ENCODE measurements around the gene OR51I2.

Gene OR51I2, protein sequence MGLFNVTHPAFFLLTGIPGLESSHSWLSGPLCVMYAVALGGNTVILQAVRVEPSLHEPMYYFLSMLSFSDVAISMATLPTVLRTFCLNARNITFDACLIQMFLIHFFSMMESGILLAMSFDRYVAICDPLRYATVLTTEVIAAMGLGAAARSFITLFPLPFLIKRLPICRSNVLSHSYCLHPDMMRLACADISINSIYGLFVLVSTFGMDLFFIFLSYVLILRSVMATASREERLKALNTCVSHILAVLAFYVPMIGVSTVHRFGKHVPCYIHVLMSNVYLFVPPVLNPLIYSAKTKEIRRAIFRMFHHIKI

DNA sequence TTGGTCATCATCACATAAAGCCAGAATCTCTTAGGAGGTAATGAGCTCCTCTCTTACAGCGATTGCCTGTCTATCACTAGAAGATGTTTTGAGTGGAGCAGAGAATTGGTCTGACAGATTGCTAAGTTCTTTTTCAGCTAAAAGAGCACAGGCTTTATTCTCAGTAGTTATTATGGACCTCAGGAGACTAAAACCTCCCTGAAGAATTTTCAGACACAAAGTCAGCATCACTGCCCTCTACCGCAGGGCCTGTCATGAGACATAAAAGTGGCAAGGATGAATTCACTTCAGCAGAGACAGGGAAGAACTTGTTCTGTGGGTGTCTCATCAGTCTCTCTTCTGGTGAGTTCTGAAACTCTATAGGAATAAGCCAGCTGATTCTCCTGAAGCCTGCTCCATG is at the start of gene OR51I2:
Gene OR51I2 (plus strand): TSS at position 301 of the 400 bp plus-strand sequence. CDS start 4,166 bp downstream, outside the sequence.
- Histone ChIP-seq H3K4me3 (no peak within 1 kb of the TSS), H3K27ac (no peak within 1 kb of the TSS)

DNA sequence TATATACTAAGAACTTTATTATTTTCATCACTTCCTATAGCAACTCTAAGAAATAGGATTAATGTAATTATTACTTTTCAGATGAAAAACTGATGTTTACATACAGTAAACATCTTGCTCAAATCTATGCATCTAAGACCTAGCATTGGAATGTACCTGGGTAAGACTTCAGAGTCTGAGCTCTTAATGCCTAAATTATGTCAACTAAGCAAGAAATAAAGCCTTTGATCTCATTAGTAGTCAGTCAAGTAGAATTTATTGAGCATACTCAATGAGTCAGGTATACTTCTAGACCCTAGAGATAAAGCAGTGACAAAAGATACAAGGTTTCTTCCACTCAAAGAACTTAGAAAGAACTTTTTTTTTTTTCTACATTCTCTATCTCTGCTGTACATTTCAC is 44.0 kb upstream of the OR51I2 start:
- Histone ChIP-seq H3K4me3 (no peak overlapping the region), H3K27ac (no peak overlapping the region)

DNA sequence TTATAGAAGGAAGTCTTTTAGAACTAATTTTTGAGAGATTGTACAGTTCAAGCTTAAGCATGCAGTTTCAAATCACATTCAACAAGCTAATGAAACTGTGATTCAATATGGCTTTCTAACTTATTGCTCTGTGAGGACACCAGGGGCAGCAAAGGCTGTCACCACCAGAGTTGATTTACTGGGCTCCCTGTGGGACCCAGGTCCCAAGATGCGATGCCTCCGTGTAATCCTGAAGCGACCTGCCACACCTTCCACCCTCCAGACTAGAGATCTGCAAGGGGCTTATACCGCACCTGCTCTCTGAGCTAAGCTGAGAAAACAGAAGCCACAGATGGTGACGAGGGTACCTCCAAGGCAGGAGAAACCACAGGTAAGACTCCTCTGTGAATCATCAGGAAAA is 28.1 kb upstream of the OR51I2 start:
- no peak overlapping the region for H3K4me3 ChIP-seq
- no peak overlapping the region for H3K27ac ChIP-seq

DNA sequence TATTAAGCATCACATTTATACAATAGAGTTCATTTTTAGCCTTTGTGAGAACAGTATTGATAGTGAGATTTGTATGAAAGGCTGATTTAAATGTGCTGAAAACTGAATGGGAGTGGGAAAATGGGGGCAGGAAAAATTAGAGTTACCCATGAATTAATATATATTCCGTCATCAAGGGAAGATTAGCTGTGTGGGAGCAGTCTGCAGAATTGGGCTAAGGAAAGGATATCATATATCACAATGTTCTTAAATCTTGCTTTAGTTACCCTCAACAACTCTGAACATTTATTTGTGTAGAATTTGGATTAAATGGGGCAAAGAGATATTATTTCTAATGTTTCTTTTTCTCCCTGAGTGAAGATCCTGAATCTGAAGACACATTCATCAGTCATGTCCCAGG is 27.3 kb upstream of the OR51I2 start, which contains the start of gene OR51Q1:
Gene OR51Q1 (plus strand): TSS at position 301 of the 400 bp plus-strand sequence. CDS start 90 bp downstream, at position 391.
- H3K4me3 ChIP-seq, result no peak within 1 kb of the TSS
- H3K27ac ChIP-seq, result no peak within 1 kb of the TSS

DNA sequence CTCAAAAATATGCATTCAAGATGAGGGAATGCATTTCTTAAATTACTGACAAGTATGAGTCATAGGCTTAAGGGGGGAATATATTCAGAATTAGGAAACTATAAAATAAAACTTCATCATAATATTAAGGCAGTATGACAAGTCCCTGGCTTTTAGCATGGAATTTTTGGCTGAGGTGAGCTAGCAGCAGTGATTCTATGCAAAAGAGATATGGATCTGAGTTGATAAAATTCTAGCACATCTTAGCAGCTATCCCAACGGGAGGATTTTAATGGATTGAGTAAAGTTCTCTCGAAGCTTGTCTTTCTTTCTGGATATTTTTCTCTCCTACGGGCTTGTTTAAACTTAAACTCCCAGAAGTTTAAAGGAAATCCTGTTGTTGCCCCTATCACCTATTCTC is 26.0 kb upstream of the OR51I2 start:
- Histone ChIP-seq H3K4me3 (no peak overlapping the region), H3K27ac (no peak overlapping the region)

DNA sequence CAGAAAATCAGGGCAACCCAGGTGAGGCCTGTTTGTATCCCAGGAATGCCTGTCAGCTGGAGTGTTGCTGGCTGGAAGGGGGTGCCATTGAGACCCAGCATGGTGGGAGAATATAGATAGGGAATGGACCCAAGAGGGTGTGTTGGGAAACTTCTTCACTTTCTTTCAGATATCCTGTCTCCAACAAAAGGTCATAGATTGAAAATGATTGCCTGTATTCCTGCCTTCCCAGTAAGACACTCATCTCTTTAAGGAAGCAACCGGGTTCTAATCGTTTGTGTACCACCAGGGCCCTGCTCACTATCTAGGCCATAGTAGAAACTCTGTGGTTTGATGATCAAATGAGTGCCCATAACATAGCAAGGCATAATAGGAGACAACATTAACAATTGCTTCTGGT is 7.7 kb upstream of the OR51I2 start, which contains the start of gene OR51I1:
Gene OR51I1 (minus strand): TSS at position 101 of the 400 bp plus-strand sequence. CDS start 0 bp downstream, at position 101.
- no peak within 1 kb of the TSS for H3K4me3 ChIP-seq
- H3K27ac ChIP-seq, result no peak within 1 kb of the TSS

DNA sequence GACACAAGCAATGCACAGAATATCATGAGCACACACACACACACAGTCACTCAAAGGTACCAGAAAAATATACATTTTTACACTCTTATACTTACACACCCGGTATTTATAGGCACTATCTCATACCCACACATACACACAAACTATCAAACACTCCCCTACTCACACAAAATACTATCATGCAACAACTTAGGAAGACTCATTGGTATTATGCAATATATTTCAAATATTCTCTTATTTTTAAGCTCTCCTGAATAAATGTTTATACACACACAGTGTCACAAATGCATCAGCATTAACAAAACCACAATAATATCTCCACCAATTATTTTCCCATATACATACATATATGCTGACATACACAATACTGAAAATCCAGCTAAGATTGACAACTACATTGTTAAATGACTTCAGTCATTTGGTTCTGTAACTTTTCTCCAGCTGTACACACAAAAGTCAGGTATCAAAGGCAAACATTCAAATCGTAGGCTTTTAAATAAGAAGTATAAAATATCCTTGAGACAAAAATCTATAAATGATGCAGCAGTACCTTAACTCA is 5.2 kb upstream of the OR51I2 start:
- Histone ChIP-seq H3K4me3 (no peak overlapping the region), H3K27ac (no peak overlapping the region)

DNA sequence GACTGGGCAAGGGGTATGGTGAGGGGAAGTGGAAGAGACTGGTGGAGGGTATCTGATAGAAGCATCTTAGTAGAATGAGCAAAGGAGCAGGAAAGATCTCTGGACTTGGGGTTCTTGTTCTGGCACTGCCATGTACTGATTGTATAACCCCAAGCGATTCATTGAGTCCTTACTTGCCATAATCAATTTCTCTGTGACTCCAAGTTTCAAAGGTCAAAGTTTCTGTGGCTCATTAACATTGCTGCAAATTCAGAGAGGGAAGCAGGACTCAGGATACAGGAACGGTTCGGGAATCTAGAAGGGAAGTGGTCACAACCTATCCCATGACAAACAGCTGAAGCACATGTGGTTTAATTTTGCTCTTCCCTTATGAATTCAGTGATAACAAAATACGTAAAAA is 309 bp downstream of the OR51I2 start:
- Histone ChIP-seq H3K27ac (no peak overlapping the region), H3K4me3 (no peak overlapping the region)

DNA sequence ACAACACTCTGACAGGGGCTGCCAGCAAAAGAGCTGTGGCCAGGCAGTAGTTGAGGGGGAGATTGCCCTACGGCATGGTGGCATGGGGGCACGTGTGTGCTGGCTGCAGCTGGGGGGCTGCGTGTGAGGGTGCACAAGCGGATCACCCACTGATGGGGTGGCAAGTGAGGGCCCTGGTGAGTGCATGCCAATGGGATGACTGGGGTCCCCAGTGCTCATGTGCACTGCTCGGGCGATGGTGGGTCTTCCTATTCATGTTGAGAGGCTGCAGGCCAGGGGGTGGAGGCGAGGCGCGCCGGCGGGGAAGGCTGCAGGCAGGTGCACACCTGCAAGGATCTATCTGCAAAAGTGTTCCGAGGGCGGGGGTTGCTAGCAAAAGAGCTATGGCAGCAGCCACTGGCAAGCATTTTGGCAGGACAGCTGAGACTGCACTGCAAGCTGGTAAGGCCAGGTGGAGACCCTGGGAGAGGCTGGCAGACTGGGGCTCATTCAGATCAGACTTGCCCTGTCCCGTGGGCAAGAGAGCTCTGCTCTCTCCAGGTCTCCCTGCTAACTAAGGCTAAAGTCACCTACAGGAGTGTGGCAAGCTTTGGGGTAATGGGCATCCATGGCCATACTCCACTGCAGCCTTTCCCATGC is 12.0 kb downstream of the OR51I2 start:
- no peak overlapping the region for H3K27ac ChIP-seq
- no peak overlapping the region for H3K4me3 ChIP-seq

DNA sequence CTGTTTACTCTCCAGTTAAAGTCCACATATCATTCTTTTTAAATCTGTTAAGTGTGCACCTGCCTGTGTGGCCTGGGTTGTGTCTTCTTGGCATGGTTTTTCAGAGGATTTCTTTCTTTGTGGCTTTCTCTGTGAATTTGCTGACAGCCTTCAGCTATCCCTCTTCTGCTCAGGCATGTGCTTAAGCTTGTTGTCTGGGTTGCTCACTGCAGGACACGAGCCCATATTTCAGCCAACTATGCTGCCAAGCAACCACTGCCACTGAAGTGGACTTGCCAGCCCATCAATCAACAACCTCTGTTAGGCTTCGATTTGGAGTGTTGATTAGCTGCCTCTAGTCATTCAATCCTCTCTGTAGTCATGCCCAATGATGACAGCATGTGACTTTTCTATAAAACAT is 18.4 kb downstream of the OR51I2 start:
- no peak overlapping the region for H3K27ac ChIP-seq
- H3K4me3 ChIP-seq, result no peak overlapping the region

DNA sequence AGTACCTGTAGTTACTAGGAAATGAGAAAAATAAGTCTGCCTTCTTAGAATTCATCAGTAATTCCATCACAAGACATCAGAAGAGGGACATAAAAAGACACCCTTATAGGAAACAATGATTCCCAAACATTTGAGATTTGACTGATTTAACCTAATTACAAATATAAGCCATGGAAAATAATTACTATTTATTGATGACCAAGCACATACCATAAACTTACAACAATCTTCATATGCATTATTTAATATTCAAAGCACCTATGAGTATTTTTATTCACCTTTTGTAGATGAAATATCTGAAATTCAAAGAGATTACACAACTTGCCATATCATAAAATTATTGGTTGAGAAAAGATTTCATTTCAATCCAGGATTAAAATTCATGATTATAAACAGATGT is 24.8 kb downstream of the OR51I2 start:
- no peak overlapping the region for H3K27ac ChIP-seq
- H3K4me3 ChIP-seq, result no peak overlapping the region

DNA sequence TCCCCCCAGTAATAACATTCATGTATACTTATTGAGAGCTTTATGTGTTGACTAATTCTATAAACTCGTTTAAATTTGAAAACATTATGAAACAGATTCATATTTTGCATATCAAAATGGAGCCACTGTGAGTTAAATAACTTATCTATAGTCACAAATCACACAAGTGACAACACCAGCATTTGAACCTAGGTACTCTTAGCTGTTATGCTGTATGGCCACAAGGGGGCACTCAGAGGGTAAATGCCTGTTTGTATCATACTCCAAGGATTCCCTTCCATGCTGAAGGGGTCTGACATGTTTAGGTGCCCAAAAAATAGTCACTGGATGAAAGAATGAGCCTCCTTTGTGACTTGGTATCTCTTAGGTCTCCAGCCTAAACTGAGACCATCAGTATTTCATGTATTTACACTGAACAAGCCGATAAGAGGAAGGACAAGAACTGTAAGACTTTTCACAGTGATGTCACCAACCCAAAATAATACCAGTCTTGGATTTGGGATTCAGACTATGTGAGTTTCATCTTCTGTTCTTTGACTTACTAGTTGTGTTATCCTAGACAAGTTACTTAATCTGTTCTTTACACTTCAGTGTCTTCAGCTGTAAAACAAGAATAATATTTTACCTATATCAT is 27.2 kb downstream of the OR51I2 start:
- Histone ChIP-seq H3K4me3 (no peak overlapping the region), H3K27ac (no peak overlapping the region)

DNA sequence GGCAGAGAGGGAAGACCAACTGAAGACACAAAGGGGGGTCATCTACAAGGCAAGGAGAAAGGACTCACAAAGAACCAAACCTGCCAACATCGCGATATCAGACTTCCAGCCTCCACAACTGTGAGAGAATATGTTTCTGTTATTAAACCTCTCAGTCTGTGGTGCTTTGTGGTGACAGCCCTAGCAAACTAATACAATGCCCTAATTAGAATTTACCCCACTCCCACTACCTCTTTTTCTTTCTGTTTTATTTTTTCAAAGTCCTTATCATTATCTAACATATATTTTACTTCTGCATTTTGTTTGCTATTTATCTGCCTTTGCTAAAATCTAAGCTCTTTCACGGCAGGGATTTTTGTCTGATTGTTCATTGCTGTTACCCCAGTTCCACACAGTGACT is 36.9 kb downstream of the OR51I2 start:
- Histone ChIP-seq H3K27ac (no peak overlapping the region), H3K4me3 (no peak overlapping the region)

DNA sequence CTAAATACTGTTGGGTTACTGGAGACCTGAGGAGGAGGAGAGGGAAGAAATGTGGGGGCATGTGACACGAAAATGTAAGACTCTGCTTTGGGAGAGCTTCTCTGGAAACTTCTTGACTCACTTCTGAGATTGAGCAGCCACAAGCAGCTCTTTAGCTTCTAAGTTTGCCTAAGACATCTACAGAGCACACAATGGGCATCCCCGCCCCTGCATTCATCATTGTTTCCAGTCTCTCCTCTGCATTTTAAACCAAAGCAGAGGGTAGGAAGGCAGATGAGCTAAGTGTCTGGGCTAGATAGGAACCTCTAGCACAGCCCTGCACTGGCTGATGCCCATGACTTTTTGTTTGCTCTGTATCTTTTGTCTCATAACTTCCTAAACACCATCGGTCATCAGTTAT is 37.3 kb downstream of the OR51I2 start:
- H3K4me3 ChIP-seq, result no peak overlapping the region

DNA sequence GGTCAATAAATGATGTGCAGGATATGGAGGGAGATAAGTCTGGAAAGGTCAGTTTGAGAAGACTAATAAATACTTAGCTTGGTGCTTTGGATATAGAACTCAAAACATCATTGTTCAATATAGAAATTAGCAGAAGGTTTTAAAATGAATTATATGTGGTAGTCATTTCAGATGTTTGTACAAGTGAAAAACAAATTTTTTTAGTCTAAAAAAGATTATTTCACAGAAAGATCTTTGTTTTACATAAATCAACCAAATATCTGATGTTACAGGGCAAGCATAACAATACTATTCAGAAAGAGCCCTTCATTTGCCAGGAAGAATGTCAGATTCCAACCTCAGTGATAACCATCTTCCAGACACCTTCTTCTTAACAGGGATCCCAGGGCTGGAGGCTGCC is 39.3 kb downstream of the OR51I2 start, which contains the start of gene OR52D1:
Gene OR52D1 (plus strand): TSS at position 301 of the 400 bp plus-strand sequence. CDS start 22 bp downstream, at position 323.
- Histone ChIP-seq H3K27ac (no peak within 1 kb of the TSS), H3K4me3 (no peak within 1 kb of the TSS)

More for the DNA sequence above, 37.3 kb downstream of the OR51I2 start:
- no peak overlapping the region for H3K27ac ChIP-seq

DNA sequence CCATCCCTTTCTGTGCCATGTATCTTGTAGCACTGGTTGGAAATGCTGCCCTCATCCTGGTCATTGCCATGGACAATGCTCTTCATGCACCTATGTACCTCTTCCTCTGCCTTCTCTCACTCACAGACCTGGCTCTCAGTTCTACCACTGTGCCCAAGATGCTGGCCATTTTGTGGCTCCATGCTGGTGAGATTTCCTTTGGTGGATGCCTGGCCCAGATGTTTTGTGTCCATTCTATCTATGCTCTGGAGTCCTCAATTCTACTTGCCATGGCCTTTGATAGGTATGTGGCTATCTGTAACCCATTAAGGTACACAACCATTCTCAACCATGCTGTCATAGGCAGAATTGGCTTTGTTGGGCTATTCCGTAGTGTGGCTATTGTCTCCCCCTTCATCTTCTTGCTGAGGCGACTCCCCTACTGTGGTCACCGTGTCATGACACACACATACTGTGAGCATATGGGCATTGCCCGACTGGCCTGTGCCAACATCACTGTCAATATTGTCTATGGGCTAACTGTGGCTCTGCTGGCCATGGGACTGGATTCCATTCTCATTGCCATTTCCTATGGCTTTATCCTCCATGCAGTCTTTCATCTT is 39.8 kb downstream of the OR51I2 start:
- no peak overlapping the region for H3K27ac ChIP-seq

DNA sequence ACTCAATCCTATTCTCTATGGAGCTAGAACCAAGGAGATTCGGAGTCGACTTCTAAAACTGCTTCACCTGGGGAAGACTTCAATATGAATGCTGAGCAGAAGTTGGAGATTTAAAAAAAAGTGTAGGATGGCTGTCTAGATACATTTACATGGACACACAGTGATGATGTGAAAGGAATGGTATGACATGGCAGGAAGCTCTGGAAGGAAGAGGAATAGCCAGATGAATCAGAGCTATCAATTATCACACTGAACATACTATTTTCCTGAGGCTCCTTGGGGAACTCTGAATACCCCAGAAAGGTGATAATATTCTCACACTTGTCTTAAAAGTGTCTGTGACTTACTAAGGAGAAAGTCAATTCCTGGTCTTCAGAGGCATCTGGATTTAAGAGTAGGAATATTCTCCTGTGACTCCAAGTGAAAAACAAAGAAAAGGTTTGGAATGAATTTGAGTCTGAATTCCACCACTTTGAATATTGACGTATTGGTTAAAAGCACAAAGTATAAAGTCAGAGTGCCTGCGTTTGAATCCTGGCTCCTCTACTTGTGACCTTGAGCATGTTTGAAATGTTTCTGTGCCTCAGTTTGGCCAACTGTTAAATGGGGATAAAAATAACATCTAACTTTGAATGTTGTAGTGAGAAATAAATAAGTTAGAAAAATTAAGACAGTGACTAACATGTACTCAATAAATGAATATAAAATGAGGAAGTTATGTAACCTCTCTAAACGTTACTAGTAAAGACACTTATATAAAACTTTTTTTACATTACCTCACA is 40.6 kb downstream of the OR51I2 start:
- Histone ChIP-seq H3K4me3 (no peak overlapping the region), H3K27ac (no peak overlapping the region)

More for the DNA sequence above, 39.8 kb downstream of the OR51I2 start:
- H3K4me3 ChIP-seq, result no peak overlapping the region

DNA sequence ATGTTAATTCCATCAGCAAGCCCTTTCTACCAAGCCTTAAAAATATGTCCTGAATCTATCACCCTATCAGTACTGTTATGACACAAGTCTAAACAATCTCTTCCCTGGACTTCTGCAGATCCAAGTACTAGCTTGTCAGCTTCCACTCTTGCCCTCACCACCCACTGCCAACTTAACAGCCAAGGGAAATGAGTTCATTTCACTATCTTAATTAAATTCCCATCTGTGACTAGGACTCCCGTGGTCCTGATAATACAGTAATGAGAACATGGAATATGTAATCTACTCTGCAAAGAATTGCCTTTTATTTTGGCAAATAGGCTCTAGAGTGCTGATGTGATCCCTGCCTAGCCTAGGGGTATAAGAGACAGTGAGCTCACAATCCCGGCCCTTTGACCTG is 50.5 kb downstream of the OR51I2 start:
- Histone ChIP-seq H3K27ac (no peak overlapping the region), H3K4me3 (no peak overlapping the region)

DNA sequence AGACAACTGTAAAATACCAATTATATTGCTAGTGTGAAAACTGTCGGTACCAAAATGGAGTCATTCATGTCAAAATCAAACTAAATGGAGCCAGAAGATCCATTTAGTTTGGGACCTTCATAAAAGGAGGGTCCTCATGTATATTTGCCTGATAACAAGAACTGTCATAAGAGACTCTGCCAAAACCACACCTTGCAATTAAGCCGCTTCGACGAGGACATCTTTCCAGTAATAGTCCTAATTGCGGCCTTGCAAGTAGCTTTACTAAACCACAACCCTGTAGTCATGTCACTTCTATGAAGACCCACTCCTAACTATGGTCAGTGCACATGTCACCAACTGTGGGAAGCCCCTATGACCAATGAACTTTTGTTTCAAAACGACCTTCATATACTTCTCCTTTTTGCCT is 51.3 kb downstream of the OR51I2 start:
- Histone ChIP-seq H3K27ac (no peak overlapping the region), H3K4me3 (no peak overlapping the region)
